PC-9 (cell line): ENCODE data around the gene AMOTL1. TPM values are rescaled to one million over a fixed set of nuclear protein-coding genes. Genes with fewer than 3 reads are reported as not detected.

ENCODE experiments used
- BruUV-seq: library from RNA; stranded (reverse); fragments of 400-500 nt; replicated peaks from 2 replicates; lab custom pipeline; 2021; lab: Mats Ljungman, UMichigan
- CTCF ChIA-PET: fragments of 300-600 bp; sonication (Branson Sonifier 250); formaldehyde crosslinking; loops from one replicate; lab custom pipeline; 2022; ENCODE audit warnings: antibody characterized with exemption; lab: Charles Lee
- POLR2A ChIA-PET: fragments of 300-600 bp; sonication (Branson Sonifier 250); formaldehyde crosslinking; loops from one replicate; lab custom pipeline; 2022; ENCODE audit warnings: antibody characterized with exemption; ENCODE audit not compliant: unreplicated experiment; lab: Charles Lee
- DNase-seq, 2 experiments: peaks; one replicate each; pipeline versions ENCODE4 v3.0.0 to v3.0.0-alpha.2; 2015 to 2022; ENCODE audit warnings: mixed read lengths in 1 of 2
- H2AFZ ChIP-seq: fragments of 200-600 bp; sonication (generic); 2 replicates; pipeline ENCODE4 v1.8.1; 2017; ENCODE audit warnings: antibody characterized with exemption
- H3F3A ChIP-seq: fragments of 200-600 bp; sonication (generic); 2 replicates; pipeline ENCODE4 v1.8.1; 2017; ENCODE audit warnings: antibody characterized with exemption, mild to moderate bottlenecking, low read depth; ENCODE audit not compliant: insufficient read depth
- H3K27ac ChIP-seq: fragments of 200-600 bp; sonication (generic); 2 replicates; pipeline ENCODE4 v1.6.1; 2016; ENCODE audit warnings: mixed run types
- H3K27me3 ChIP-seq: fragments of 200-600 bp; sonication (generic); 2 replicates; pipeline ENCODE4 v1.6.1; 2016; ENCODE audit warnings: low read depth, mixed run types; ENCODE audit not compliant: insufficient read depth
- H3K36me3 ChIP-seq: fragments of 200-600 bp; sonication (generic); 2 replicates; pipeline ENCODE4 v1.6.1; 2016; ENCODE audit warnings: low read depth, mixed run types
- H3K4me1 ChIP-seq: fragments of 200-600 bp; sonication (generic); replicated peaks from 2 replicates; pipeline ENCODE4 v1.6.1; 2016; ENCODE audit warnings: mixed run types; ENCODE audit not compliant: insufficient read depth
- H3K4me2 ChIP-seq: fragments of 200-600 bp; sonication (generic); 2 replicates; pipeline ENCODE4 v1.6.1; 2017; ENCODE audit warnings: mixed run types
- H3K4me3 ChIP-seq: fragments of 200-600 bp; sonication (generic); 2 replicates; pipeline ENCODE4 v1.6.1; 2016; ENCODE audit warnings: mixed run types
- H3K79me2 ChIP-seq: fragments of 200-600 bp; sonication (generic); 2 replicates; pipeline ENCODE4 v1.6.1; 2017; ENCODE audit warnings: low read depth, mixed run types
- H3K9me2 ChIP-seq: fragments of 200-600 bp; sonication (generic); 2 replicates; pipeline ENCODE4 v1.8.1; 2017; ENCODE audit warnings: mild to moderate bottlenecking; ENCODE audit not compliant: insufficient read depth
- H3K9me3 ChIP-seq: fragments of 200-600 bp; sonication (generic); 2 replicates; pipeline ENCODE4 v1.8.1; 2016; ENCODE audit warnings: low read depth; ENCODE audit not compliant: insufficient read depth
- H4K20me1 ChIP-seq: fragments of 200-600 bp; sonication (generic); 2 replicates; pipeline ENCODE4 v1.8.1; 2017; ENCODE audit not compliant: insufficient read depth
- CTCF ChIP-seq: fragments of 200-600 bp; sonication (generic); conservative IDR thresholded peaks from 2 replicates; pipeline ENCODE4 v1.6.1; 2017; ENCODE audit warnings: mixed run types, antibody characterized with exemption, mild to moderate bottlenecking, moderate library complexity
- EZH2 ChIP-seq: fragments of 200-600 bp; sonication (generic); IDR thresholded peaks from 2 replicates; pipeline ENCODE4 v1.8.0; 2017; ENCODE audit warnings: antibody characterized with exemption, low read depth
- intact Hi-C: fragments of 100-400 bp; cut with micrococcal nuclease; formaldehyde crosslinking; loops from one replicate; pipeline ENCODE4 v1.10.0; 2022; ENCODE audit not compliant: unreplicated experiment
- total RNA-seq: library from RNA; stranded (reverse); gene quantifications from 2 replicates; pipeline ENCODE4 v1.2.3, GENCODE V29; 2021

AMOTL1 gene
- total RNA-seq, 1 experiment from 2014 or later: 60.5 TPM

GRCh38 chr11:94834911-94835593, 66.9 kb downstream of the AMOTL1 start:
- Histone ChIP-seq H2AFZ (no peak overlapping the region), H3K4me3 (no peak overlapping the region), H3K9me2 (no peaks in the 10 kb centered on the region), H3K27me3 (no peaks in the 10 kb centered on the region), H3K27ac (peak overlapping the region; percentile 42), H3K36me3 (peaks cover 81% of the 10 kb centered on the region), H3K4me2 (no peak overlapping the region), H3K9me3 (no peaks in the 10 kb centered on the region), H3F3A (peaks cover 65% of the 10 kb centered on the region), H3K79me2 (peaks cover 54% of the 10 kb centered on the region), H4K20me1 (peaks cover 22% of the 10 kb centered on the region), H3K4me1 (peaks cover 13% of the 10 kb centered on the region)
- BruUV-seq: no TSS peak
- TF ChIP-seq EZH2 (no peak), CTCF (no peak)
- CTCF ChIA-PET: no interaction called here
- intact Hi-C loops: no loop called here
- no peak for DNase-seq
- POLR2A ChIA-PET: no interaction called here

- peaks cover 63% of the 10 kb centered on the region for H3F3A ChIP-seq
- H3K4me3 ChIP-seq: no peak overlapping the region
- H3K27ac ChIP-seq: peak overlapping the region; percentile 42
- H3K9me2 ChIP-seq: no peaks in the 10 kb centered on the region
- TF ChIP-seq CTCF (no peak), EZH2 (no peak)
- H3K79me2 ChIP-seq: peaks cover 54% of the 10 kb centered on the region
- peaks cover 22% of the 10 kb centered on the region for H4K20me1 ChIP-seq
- H2AFZ ChIP-seq: no peak overlapping the region
- no peak for DNase-seq
- BruUV-seq: no TSS peak
- H3K4me2 ChIP-seq: no peak overlapping the region
- intact Hi-C loops: no loop called here
- H3K36me3 ChIP-seq: peaks cover 76% of the 10 kb centered on the region
- no peaks in the 10 kb centered on the region for H3K27me3 ChIP-seq
- H3K4me1 ChIP-seq: peaks cover 13% of the 10 kb centered on the region
- CTCF ChIA-PET: no interaction called here
- H3K9me3 ChIP-seq: no peaks in the 10 kb centered on the region
- POLR2A ChIA-PET: no interaction called here
These were observed 67.4 kb downstream of the AMOTL1 start for GRCh38 chr11:94835594-94835927.

- intact Hi-C loops: no loop called here
- BruUV-seq: no TSS peak
- H3K4me3 ChIP-seq: no peak overlapping the region
- ChIA-PET POLR2A (interaction anchor here (0.7 kb wide), 1 partner anchor 87 kb away, joined by 3 read pairs; no protein-coding TSS in a partner anchor), CTCF (no interaction called here)
- no peaks in the 10 kb centered on the region for H3K9me2 ChIP-seq
- H4K20me1 ChIP-seq: peaks cover 18% of the 10 kb centered on the region
- no peaks in the 10 kb centered on the region for H3K27me3 ChIP-seq
- no peaks in the 10 kb centered on the region for H3K9me3 ChIP-seq
- peaks cover 65% of the 10 kb centered on the region for H3K36me3 ChIP-seq
- DNase-seq: no peak
- H3K79me2 ChIP-seq: peaks cover 47% of the 10 kb centered on the region
- peaks cover 62% of the 10 kb centered on the region for H3F3A ChIP-seq
- no peak overlapping the region for H3K27ac ChIP-seq
- no peak overlapping the region for H2AFZ ChIP-seq
- no peak overlapping the region for H3K4me2 ChIP-seq
- TF ChIP-seq CTCF: no peak
- no peak for TF ChIP-seq EZH2
- H3K4me1 ChIP-seq: peaks cover 13% of the 10 kb centered on the region
These were observed 69.2 kb downstream of the AMOTL1 start for GRCh38 chr11:94837317-94837716.
